OCI-LY1 (cell line): ENCODE data around the gene TCF7.

Experiments
- EZH2 ChIP-seq: fragments of 200-600 bp; sonication (generic), shearing (Covaris generic); IDR thresholded peaks from 2 replicates; pipeline ENCODE4 v1.8.0; 2017; ENCODE audit warnings: borderline replicate concordance, mixed run types, mild to moderate bottlenecking, antibody characterized with exemption, low read length, moderate library complexity, mixed read lengths
- TF ChIP-seq, protein P1 (sequence below): fragments of 200-600 bp; sonication (generic), shearing (Covaris generic); IDR thresholded peaks from 2 replicates; pipeline ENCODE4 v1.5.1; 2017; ENCODE audit warnings: mild to moderate bottlenecking, antibody characterized with exemption, low read length, moderate library complexity, mixed read lengths

DNA sequence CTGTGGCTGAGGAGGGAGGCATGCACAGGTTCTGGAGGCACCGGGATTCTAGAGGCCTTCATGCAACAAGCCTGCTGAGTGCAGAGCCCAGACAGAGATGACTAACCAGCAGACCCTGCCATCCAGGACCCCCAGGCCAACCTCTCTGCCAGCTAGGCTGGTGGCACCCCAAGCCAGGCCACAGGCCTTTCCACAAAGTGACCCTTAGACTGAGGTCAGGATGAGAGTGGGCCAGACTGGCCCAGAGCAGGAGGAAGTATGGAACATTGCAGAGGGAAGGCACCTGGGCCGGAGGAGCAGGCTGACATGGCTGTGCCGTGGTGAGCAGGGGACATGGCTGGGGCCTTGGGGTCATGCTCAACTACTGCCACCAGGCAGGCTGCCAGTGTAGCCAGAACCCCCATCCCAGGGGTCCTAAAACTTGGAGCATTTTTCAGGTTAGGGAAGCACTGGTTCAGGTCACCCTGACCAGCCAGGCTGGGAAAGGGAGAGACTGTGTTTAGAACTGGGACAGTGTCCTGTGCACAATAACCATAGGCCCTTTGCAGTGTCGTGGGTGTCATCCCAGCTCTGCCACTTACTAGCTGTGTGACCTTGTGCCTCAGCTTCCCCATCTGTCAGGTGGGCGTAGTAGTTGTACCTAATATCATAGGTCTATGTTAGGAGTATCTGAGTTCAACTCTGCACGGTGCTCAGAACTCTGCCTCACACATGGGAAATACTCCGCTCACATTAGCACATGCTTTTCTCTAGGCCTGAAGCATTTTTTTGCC is 17.3 kb downstream of the TCF7 start:
- TF ChIP-seq, protein P1, sequence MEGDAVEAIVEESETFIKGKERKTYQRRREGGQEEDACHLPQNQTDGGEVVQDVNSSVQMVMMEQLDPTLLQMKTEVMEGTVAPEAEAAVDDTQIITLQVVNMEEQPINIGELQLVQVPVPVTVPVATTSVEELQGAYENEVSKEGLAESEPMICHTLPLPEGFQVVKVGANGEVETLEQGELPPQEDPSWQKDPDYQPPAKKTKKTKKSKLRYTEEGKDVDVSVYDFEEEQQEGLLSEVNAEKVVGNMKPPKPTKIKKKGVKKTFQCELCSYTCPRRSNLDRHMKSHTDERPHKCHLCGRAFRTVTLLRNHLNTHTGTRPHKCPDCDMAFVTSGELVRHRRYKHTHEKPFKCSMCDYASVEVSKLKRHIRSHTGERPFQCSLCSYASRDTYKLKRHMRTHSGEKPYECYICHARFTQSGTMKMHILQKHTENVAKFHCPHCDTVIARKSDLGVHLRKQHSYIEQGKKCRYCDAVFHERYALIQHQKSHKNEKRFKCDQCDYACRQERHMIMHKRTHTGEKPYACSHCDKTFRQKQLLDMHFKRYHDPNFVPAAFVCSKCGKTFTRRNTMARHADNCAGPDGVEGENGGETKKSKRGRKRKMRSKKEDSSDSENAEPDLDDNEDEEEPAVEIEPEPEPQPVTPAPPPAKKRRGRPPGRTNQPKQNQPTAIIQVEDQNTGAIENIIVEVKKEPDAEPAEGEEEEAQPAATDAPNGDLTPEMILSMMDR = no peak
- no peak for TF ChIP-seq EZH2
